ENCODE measurements around the gene EIF1AD.
A peak's percentile ranks its signal among the peaks of the same experiment; 100 is the strongest.

The EIF1AD gene

DNA sequence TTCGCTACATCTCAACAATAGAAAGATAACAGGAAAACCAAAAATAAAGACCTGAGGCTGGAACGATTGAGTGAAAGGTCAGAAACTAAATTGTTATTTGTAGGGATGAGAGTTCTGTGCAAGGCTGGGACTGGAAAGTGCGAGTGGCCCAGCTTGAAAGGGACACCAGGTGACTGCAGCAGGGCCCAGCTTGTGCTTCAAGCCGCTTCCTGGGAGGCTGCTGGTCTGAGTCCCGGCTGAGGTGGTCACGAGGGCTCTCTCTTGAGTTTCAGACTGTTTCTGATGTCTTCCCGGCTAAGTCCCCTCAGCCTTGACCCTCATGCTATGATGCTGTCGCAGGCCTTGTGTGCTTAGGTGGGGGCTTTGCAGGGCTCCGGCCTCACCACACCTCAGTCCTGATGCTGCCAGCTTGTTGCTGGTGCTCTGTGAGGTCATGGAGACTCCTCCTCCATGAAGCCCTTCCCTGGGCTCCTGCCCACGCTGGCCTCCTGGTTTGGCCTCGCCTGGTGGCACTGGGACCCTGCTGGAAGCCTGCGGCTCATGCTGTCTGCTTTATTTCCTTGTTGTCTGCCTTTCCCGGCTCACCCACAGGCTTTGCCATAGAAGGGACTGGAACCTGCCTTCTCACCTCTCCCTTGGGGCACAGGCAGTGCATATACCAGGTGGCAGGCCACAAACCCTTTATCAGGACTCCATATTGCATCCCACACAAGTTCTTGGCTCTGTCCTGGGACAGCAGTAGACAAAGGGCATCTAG, 4.4 kb upstream of the EIF1AD start:
- TF ChIP-seq, protein P1, sequence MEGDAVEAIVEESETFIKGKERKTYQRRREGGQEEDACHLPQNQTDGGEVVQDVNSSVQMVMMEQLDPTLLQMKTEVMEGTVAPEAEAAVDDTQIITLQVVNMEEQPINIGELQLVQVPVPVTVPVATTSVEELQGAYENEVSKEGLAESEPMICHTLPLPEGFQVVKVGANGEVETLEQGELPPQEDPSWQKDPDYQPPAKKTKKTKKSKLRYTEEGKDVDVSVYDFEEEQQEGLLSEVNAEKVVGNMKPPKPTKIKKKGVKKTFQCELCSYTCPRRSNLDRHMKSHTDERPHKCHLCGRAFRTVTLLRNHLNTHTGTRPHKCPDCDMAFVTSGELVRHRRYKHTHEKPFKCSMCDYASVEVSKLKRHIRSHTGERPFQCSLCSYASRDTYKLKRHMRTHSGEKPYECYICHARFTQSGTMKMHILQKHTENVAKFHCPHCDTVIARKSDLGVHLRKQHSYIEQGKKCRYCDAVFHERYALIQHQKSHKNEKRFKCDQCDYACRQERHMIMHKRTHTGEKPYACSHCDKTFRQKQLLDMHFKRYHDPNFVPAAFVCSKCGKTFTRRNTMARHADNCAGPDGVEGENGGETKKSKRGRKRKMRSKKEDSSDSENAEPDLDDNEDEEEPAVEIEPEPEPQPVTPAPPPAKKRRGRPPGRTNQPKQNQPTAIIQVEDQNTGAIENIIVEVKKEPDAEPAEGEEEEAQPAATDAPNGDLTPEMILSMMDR (IDR thresholded peaks at IDR 0.05; ENCODE audit: extremely low read depth, insufficient read depth, missing control alignments): no peak
- no peak for DNase-seq (ENCODE audit: low spot score)
- in situ Hi-C loops (cut with MboI; ENCODE audit: low pct_unique_long_range_greater_than_20kb, low sequenced_read_pairs, unreplicated experiment): no loop called here

DNA sequence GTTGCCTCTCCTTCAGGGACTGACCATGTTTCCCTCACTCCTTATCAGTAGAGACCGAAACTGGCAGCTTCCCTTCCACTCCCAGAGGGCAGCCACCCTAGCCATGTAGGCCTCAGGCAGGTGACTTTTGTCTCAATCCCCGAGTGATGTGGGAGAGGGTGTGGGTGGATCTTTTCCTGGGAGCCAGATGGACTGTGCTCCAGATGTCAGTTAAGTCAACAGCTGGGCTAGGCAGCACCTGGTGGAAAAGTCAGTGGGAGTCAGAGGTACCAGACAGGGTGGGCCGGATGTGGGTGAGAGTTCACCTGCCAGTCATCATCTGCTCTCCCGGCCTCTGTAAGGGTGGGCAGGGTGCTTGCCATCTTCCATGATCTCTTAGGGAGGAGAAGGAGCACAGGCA, 2.2 kb upstream of the EIF1AD start:
- in situ Hi-C loops (cut with MboI; ENCODE audit: low pct_unique_long_range_greater_than_20kb, low sequenced_read_pairs, unreplicated experiment): no loop called here
- TF ChIP-seq, protein P1 (IDR thresholded peaks at IDR 0.05; ENCODE audit: extremely low read depth, insufficient read depth, missing control alignments): no peak
- DNase-seq (ENCODE audit: low spot score): no peak

DNA sequence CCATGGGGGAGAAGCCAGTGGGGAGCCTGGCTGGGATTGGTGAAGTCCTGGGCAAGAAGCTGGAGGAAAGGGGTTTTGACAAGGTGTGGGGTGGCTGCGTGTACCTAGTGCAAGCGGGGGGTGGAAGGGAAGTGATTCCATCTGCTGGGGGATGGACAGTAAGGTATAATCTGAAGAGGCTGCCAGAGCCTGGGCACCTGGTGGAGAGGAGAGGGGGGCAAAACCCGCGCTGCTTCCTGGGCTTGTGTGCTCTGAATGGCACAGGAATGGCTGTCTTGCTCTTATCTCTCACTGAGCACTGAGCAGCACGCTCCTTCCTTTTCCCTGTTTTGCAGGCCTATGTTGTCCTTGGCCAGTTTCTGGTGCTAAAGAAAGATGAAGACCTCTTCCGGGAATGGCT, 1.3 kb upstream of the EIF1AD start:
- TF ChIP-seq, protein P1 (IDR thresholded peaks at IDR 0.05; ENCODE audit: extremely low read depth, insufficient read depth, missing control alignments): no peak
- DNase-seq (ENCODE audit: low spot score): no peak
- in situ Hi-C loops (cut with MboI; ENCODE audit: low pct_unique_long_range_greater_than_20kb, low sequenced_read_pairs, unreplicated experiment): no loop called here

DNA sequence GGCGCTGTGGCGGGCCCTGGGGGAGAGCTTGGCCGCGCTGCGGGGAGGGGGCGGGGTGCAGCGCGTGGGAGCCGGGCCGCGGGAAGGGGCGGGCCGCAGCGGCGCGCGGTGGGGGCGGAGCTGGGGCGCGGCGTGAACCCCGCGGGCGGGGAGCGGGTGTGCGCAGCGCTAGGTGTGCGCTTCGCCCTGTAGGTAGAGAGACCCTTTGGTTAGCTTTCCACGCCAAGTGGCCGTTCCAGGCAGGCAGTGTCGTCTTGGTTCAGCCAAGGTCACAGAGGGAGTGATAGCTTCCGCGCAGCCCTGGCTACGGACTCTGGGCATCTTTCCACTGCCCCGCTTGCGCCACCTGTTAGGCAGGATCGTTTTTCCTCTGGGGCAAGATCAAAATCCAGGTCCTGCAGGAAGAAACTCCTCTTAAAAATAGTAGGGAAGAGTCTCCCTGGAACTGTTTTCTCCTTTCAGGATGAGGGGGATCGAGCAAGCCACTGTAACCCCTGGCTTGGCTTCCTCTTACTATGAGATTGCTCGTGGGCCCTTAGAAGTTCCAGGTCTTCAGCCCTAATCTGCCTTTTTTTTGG, 780 bp upstream of the EIF1AD start:
- peak; percentile 85 for DNase-seq (ENCODE audit: low spot score)
- TF ChIP-seq, protein P1 (IDR thresholded peaks at IDR 0.05; ENCODE audit: extremely low read depth, insufficient read depth, missing control alignments): no peak
- in situ Hi-C loops (cut with MboI; ENCODE audit: low pct_unique_long_range_greater_than_20kb, low sequenced_read_pairs, unreplicated experiment): no loop called here

DNA sequence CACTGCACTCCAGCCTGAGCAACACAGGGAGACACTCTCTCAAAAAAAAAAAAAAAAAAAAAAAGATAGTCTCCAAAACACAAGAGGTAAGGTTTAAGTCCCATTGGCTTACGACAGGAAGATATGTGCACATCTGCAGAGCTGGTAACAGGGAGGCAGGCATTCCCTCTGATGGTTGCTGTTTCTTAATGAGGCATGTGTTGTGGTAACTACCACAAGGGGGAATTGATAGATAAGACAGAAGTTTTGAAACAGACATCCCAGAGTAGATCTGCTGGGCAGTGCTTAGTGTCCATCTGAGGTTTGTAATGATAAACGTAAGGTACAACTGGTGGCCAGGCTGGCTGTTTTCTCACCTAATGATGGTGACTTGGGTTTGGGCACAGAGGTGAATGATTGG, 4.7 kb downstream of the EIF1AD start:
- TF ChIP-seq, protein P1 (IDR thresholded peaks at IDR 0.05; ENCODE audit: extremely low read depth, insufficient read depth, missing control alignments): no peak
- DNase-seq (ENCODE audit: low spot score): no peak
- in situ Hi-C loops (cut with MboI; ENCODE audit: low pct_unique_long_range_greater_than_20kb, low sequenced_read_pairs, unreplicated experiment): no loop called here

DNA sequence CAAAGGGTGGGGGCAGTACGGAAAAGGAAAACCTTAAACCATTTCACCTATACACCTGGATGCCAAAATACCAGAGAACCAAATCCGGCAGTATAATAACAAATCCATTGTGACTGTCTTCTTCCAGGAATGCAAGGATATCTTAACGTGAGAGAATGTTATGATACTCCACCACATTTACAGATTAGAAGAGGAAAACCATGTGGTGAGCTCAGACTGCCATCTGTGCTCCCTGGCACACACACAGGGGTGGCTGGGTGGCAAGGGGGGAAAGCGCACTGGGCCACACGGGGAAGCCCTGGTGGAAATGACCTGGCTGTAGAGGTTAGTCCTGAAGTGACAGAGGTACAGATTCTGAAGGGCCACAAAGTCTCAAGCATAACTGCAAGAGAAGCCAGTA, 9.9 kb downstream of the EIF1AD start:
- no peak for DNase-seq (ENCODE audit: low spot score)
- in situ Hi-C loops (cut with MboI; ENCODE audit: low pct_unique_long_range_greater_than_20kb, low sequenced_read_pairs, unreplicated experiment): no loop called here

More for the DNA sequence above, 9.9 kb downstream of the EIF1AD start:
- TF ChIP-seq, protein P1 (IDR thresholded peaks at IDR 0.05; ENCODE audit: extremely low read depth, insufficient read depth, missing control alignments): no peak
